GM12872 (cell line): ENCODE measurements around the gene LARGE1.

Experiments used
- CTCF ChIP-seq: IDR thresholded peaks from 3 replicates; pipeline ENCODE4 v1.5.1; 2011; ENCODE audit warnings: low read depth, mild to moderate bottlenecking, low read length, moderate library complexity; ENCODE audit not compliant: insufficient read depth

Gene LARGE1

GRCh38 chr22:33404723-33405122 lies 515.6 kb downstream of the LARGE1 start:
- TF ChIP-seq CTCF = no peak

- TF ChIP-seq CTCF = no peak
These were observed 518.0 kb downstream of the LARGE1 start for GRCh38 chr22:33402325-33402724.

GRCh38 chr22:33401291-33401690 lies 519.0 kb downstream of the LARGE1 start:
- TF ChIP-seq CTCF = no peak

GRCh38 chr22:33400891-33401290 lies 519.4 kb downstream of the LARGE1 start:
- no peak for TF ChIP-seq CTCF

DNA sequence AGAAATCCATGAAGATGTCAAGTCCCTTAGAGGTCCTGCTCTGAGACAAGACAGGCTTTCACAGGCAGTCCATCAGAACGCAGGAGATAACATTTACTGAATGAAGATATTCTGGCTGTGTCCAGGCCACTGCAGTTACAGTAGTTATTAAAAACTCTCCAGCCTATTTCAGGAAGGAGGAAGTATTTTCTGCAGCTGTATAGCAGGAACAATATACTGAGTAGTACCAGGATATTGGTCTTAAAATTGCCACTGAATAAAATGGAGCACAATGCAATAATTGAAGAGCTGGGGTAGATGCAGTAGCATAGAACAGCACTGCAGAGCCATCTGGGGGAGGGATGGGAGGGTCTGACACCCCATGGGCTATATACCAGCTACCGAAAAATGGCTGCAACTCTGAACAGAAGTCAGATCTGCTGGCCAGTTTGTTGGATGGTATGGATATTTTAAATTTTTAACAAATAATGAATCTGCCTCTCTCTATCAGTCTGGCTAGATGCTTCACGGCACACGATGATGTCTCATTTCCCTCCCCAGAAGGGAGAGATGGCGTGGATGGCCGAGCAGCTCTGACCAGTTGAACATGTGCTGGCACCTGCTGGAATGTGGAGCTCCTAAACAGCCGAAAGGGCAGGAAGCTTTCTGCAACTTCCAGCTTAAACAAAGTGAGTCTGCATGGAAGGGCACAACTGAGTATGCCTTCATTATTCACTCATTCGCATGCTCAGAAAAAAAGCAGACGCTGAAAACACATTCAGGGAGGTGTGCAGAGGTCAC lies 520.0 kb downstream of the LARGE1 start:
- TF ChIP-seq CTCF = no peak

DNA sequence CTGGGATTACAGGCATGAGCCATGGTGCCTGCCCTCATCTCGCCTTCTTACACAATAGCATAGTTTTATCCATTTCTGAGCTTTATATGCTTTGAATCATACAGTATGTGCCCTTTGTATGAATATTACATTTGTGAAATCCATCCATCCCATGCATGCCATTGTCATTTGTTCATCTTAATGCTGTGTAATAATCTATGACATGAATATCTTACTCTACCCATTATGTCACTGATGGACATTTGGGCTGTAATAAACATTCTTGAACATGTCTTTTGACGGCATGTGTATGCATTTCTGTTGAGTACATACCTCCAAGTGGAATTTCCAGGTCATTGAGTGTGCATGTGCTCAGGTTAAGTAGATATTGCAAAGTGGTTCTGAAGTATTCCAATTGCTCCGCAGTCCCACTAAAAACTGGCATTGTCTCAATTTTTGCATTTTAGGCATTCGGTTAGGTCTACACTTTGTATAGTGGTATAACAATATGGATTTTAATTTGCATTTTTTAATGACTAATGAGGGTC lies 522.8 kb downstream of the LARGE1 start:
- no peak for TF ChIP-seq CTCF

- no peak for TF ChIP-seq CTCF
These were observed 526.8 kb downstream of the LARGE1 start for GRCh38 chr22:33393432-33393831.

- no peak for TF ChIP-seq CTCF
These were observed 529.0 kb downstream of the LARGE1 start for GRCh38 chr22:33391298-33391697.
